Subcutaneous abdominal adipose tissue (tissue), 5 donors: ENCODE measurements around the gene OR2A7.
"Not testable (repeated sequence)": the region's sequence is repeated elsewhere in the genome, so short reads cannot be mapped to it uniquely, and the experiment has no call there.

Experiments
- H3K27ac ChIP-seq: one replicate; pipeline ENCODE4 v1.7.0; 2013; ENCODE audit warnings: low read depth, mild to moderate bottlenecking, inconsistent platforms, low read length, moderate library complexity
- H3K27me3 ChIP-seq, 5 donors: one replicate each; pipeline ENCODE4 v1.7.0; 2013; ENCODE audit warnings: low read length in 5 of 5, inconsistent platforms in 1 of 5; ENCODE audit not compliant: control insufficient read depth in 5 of 5, insufficient read depth in 4 of 5
- H3K36me3 ChIP-seq, 5 donors: one replicate each; pipeline ENCODE4 v1.7.0; 2013; ENCODE audit warnings: low read length in 5 of 5; ENCODE audit not compliant: control insufficient read depth in 5 of 5, insufficient read depth in 5 of 5
- H3K4me1 ChIP-seq, 5 donors: one replicate each; pipeline ENCODE4 v1.7.0; 2013; ENCODE audit warnings: low read length in 5 of 5, mild to moderate bottlenecking in 3 of 5, moderate library complexity in 1 of 5; ENCODE audit not compliant: control insufficient read depth in 5 of 5, insufficient read depth in 5 of 5
- H3K4me3 ChIP-seq, 5 donors: one replicate each; pipeline ENCODE4 v1.7.0; 2013; ENCODE audit warnings: low read length in 5 of 5, low read depth in 1 of 5
- H3K9ac ChIP-seq, 5 donors: one replicate each; pipeline ENCODE4 v1.7.0; 2013; ENCODE audit warnings: low read length in 5 of 5, mild to moderate bottlenecking in 4 of 5, moderate library complexity in 3 of 5
- H3K9me3 ChIP-seq, 5 donors: one replicate each; pipeline ENCODE4 v1.7.0; 2013; ENCODE audit warnings: low read length in 5 of 5; ENCODE audit not compliant: control insufficient read depth in 5 of 5
- donor health status: healthy.
- donor health status: healthy.
- donor health status: healthy.
- donor health status: healthy.
- donor health status: healthy.

The OR2A7 gene

GRCh38 chr7:144226866-144227265 is 37.7 kb downstream of the OR2A7 start:
- not testable (repeated sequence) for H3K4me3 ChIP-seq, H3K36me3 ChIP-seq, H3K9ac ChIP-seq, H3K27me3 ChIP-seq, H3K27ac ChIP-seq, H3K9me3 ChIP-seq, H3K4me1 ChIP-seq

GRCh38 chr7:144223675-144224074 is 40.9 kb downstream of the OR2A7 start:
- H3K27ac ChIP-seq, H3K4me1 ChIP-seq, H3K9ac ChIP-seq, H3K4me3 ChIP-seq, H3K27me3 ChIP-seq, H3K36me3 ChIP-seq, H3K9me3 ChIP-seq: not testable (repeated sequence)

- not testable (repeated sequence) for H3K4me3 ChIP-seq, H3K36me3 ChIP-seq, H3K9ac ChIP-seq, H3K4me1 ChIP-seq, H3K27me3 ChIP-seq, H3K27ac ChIP-seq, H3K9me3 ChIP-seq
Measured at GRCh38 chr7:144220531-144220930, 44.1 kb downstream of the OR2A7 start.

GRCh38 chr7:144219149-144219548 is 45.4 kb downstream of the OR2A7 start:
- not testable (repeated sequence) for H3K4me3 ChIP-seq, H3K36me3 ChIP-seq, H3K9ac ChIP-seq, H3K27me3 ChIP-seq, H3K4me1 ChIP-seq, H3K9me3 ChIP-seq, H3K27ac ChIP-seq

GRCh38 chr7:144218581-144218980 is 46.0 kb downstream of the OR2A7 start:
- not testable (repeated sequence) for H3K4me3 ChIP-seq, H3K27me3 ChIP-seq, H3K4me1 ChIP-seq, H3K9ac ChIP-seq, H3K36me3 ChIP-seq, H3K27ac ChIP-seq, H3K9me3 ChIP-seq

GRCh38 chr7:144217200-144217599 is 47.4 kb downstream of the OR2A7 start:
- H3K9ac ChIP-seq, result not testable (repeated sequence)

More at GRCh38 chr7:144217200-144217599, 47.4 kb downstream of the OR2A7 start:
- not testable (repeated sequence) for H3K4me3 ChIP-seq, H3K4me1 ChIP-seq, H3K36me3 ChIP-seq, H3K27ac ChIP-seq, H3K27me3 ChIP-seq, H3K9me3 ChIP-seq
